ENCODE data around the gene RARG.

GRCh38 chr12:53207042-53207441 lies 25.0 kb downstream of the RARG start, which contains the start of gene ITGB7:
- TF ChIP-seq CTCF (conservative IDR thresholded peaks at IDR 0.05; ENCODE audit: low read depth, low read length) (no peak), EZH2 (IDR thresholded peaks at IDR 0.05; ENCODE audit: low read length, unreplicated experiment) (no peak), EZH2phosphoT487 (IDR thresholded peaks at IDR 0.05; ENCODE audit: borderline replicate concordance, low read length) (no peak)

Measured in PC-3 (cell line).